Upper lobe of left lung (tissue), 6 donors: ENCODE results near the gene MYO9A. TPM values are rescaled to one million over a fixed set of nuclear protein-coding genes. Genes with fewer than 3 reads are reported as not detected.
"Not testable (repeated sequence)": the region's sequence is repeated elsewhere in the genome, so short reads cannot be mapped to it uniquely, and the experiment has no call there.

Experiments used
- ATAC-seq, 2 donors: fragments of 200-7000 bp; cut with Tn5 transposase; one replicate each; pipeline ENCODE4 v1.9.1; 2022; ENCODE audit warnings: mild to moderate bottlenecking in 2 of 2, moderate library complexity in 2 of 2; ENCODE audit not compliant: low FRiP score in 2 of 2
- DNase-seq, 2 donors: peaks; one replicate each; pipeline ENCODE4 v3.0.0-alpha.2; 2019 to 2020
- H3K27ac ChIP-seq, 4 donors: fragments of 200-600 bp; sonication (generic); one replicate each; pipeline ENCODE4 v1.5.1; 2016 to 2019
- H3K27me3 ChIP-seq, 4 donors: fragments of 200-600 bp; sonication (generic); one replicate each; pipeline ENCODE4 v1.5.1; 2017 to 2019
- H3K36me3 ChIP-seq, 4 donors: fragments of 200-600 bp; sonication (generic); one replicate each; pipeline ENCODE4 v1.5.1; 2016 to 2019
- H3K4me1 ChIP-seq, 4 donors: fragments of 200-600 bp; sonication (generic); one replicate each; pipeline ENCODE4 v1.5.1; 2018 to 2019
- H3K4me3 ChIP-seq, 4 donors: fragments of 200-600 bp; sonication (generic); one replicate each; pipeline ENCODE4 v1.5.1; 2017 to 2019; ENCODE audit warnings: mild to moderate bottlenecking in 2 of 4, moderate library complexity in 1 of 4
- H3K9me3 ChIP-seq, 4 donors: fragments of 200-600 bp; sonication (generic); one replicate each; pipeline ENCODE4 v1.5.1; 2018 to 2019
- CTCF ChIP-seq, 6 experiments: fragments of 450-650 bp in 4 of 6; fragments of 200-600 bp in 2 of 6; sonication (generic) in 2 of 6; IDR thresholded peaks; one replicate each; pipeline ENCODE4 v1.5.1; 2016 to 2019; ENCODE audit warnings: antibody characterized with exemption in 6 of 6
- EP300 ChIP-seq, 4 donors: sonication (generic); formaldehyde crosslinking; IDR thresholded peaks; one replicate each; pipeline ENCODE4 v1.5.1; 2017; ENCODE audit warnings: antibody characterized with exemption in 4 of 4, control low read depth in 2 of 4
- POLR2A ChIP-seq, 4 donors: fragments of 450-650 bp; IDR thresholded peaks; one replicate each; pipeline ENCODE4 v1.5.1; 2016 to 2017; ENCODE audit warnings: antibody characterized with exemption in 4 of 4, mild to moderate bottlenecking in 2 of 4
- POLR2AphosphoS5 ChIP-seq, 2 donors: sonication (generic); formaldehyde crosslinking; IDR thresholded peaks; one replicate each; pipeline ENCODE4 v1.5.1; 2017; ENCODE audit warnings: antibody characterized with exemption in 2 of 2
- WGBS, 2 donors: methylation state at CpG; one replicate each; pipeline ENCODE4 v1.1.5; 2017 to 2018; 5-methylcytosine and 5-hydroxymethylcytosine counted together
- total RNA-seq, 6 donors: library from RNA; depleted of rRNA in 4 of 6; stranded (reverse); fragments of >200 nt in 4 of 6; gene quantifications; one replicate each; pipeline versions ENCODE4 v1.1.0 to v1.2.1, GENCODE V29; 2016 to 2021
- donor health status: DM: no; HTN: no; CAD: no; lungs with moderate emphysema.
- donor health status: DM: no; HTN: yes; CAD: no; lungs with severe emphysema.

MYO9A gene
- total RNA-seq, 6 donors from 2014 or later, result 53.2 to 143 (median 76.5) TPM

GRCh38 chr15:72034351-72034750, 83.6 kb downstream of the MYO9A start:
- DNase-seq, result no peak
- TF ChIP-seq POLR2AphosphoS5 (IDR thresholded peaks at IDR 0.05) (no peak), CTCF (IDR thresholded peaks at IDR 0.05) (no peak), POLR2A (IDR thresholded peaks at IDR 0.05) (no peak)
- peaks cover 0 to 20% (median 0%) of the 10 kb centered on the region in 4 donors for H3K36me3 ChIP-seq
- no peak overlapping the region for H3K27ac ChIP-seq
- peaks cover 9 to 21% (median 15%) of the 10 kb centered on the region in 4 donors for H3K4me1 ChIP-seq
- no peaks in the 10 kb centered on the region for H3K27me3 ChIP-seq
- H3K4me3 ChIP-seq, result no peak overlapping the region
- peaks cover 0 to 3% (median 0%) of the 10 kb centered on the region in 4 donors for H3K9me3 ChIP-seq
- 84 to 87% methylated on average over 1 of the region's 1 CpG for WGBS, 2 donors
- ATAC-seq, result no peak

- peaks cover 9 to 21% (median 15%) of the 10 kb centered on the region in 4 donors for H3K4me1 ChIP-seq
- TF ChIP-seq POLR2AphosphoS5 (IDR thresholded peaks at IDR 0.05), result no peak
- TF ChIP-seq CTCF (IDR thresholded peaks at IDR 0.05), result no peak
- TF ChIP-seq EP300 (IDR thresholded peaks at IDR 0.05), result no peak
- TF ChIP-seq POLR2A (IDR thresholded peaks at IDR 0.05), result no peak
- WGBS, 2 donors, result 93 to 94% methylated on average over 7 of the region's 7 CpGs
- DNase-seq (no peak), ATAC-seq (no peak)
- no peaks in the 10 kb centered on the region for H3K27me3 ChIP-seq
- H3K4me3 ChIP-seq, result no peak overlapping the region
- no peak overlapping the region for H3K27ac ChIP-seq
- H3K36me3 ChIP-seq, result peaks cover 0 to 20% (median 0%) of the 10 kb centered on the region in 4 donors
- peaks cover 0 to 3% (median 0%) of the 10 kb centered on the region in 4 donors for H3K9me3 ChIP-seq
These were observed 84.2 kb downstream of the MYO9A start for GRCh38 chr15:72033711-72034110.

- Histone ChIP-seq H3K9me3 (peaks cover 0 to 3% (median 0%) of the 10 kb centered on the region in 4 donors), H3K27me3 (no peaks in the 10 kb centered on the region), H3K4me1 (peaks cover 9 to 21% (median 15%) of the 10 kb centered on the region in 4 donors), H3K36me3 (peaks cover 0 to 20% (median 0%) of the 10 kb centered on the region in 4 donors), H3K4me3 (no peak overlapping the region), H3K27ac (no peak overlapping the region)
- ATAC-seq, result no peak
- TF ChIP-seq EP300 (IDR thresholded peaks at IDR 0.05), result no peak
- TF ChIP-seq CTCF (IDR thresholded peaks at IDR 0.05), result no peak
- no peak for TF ChIP-seq POLR2AphosphoS5 (IDR thresholded peaks at IDR 0.05)
- no peak for TF ChIP-seq POLR2A (IDR thresholded peaks at IDR 0.05)
- no peak for DNase-seq
- 42 to 45% methylated on average over 3 of the region's 3 CpGs for WGBS, 2 donors
These were observed 84.7 kb downstream of the MYO9A start for GRCh38 chr15:72033285-72033684.

- no peaks in the 10 kb centered on the region for H3K4me1 ChIP-seq
- no peaks in the 10 kb centered on the region for H3K9me3 ChIP-seq
- ATAC-seq, result no peak
- H3K27ac ChIP-seq, result no peak overlapping the region
- no peak overlapping the region for H3K4me3 ChIP-seq
- H3K27me3 ChIP-seq, result no peaks in the 10 kb centered on the region
- H3K36me3 ChIP-seq, result peaks cover 0 to 34% (median 3%) of the 10 kb centered on the region in 4 donors
- WGBS, 2 donors, result 90 to 100% methylated on average over 2 of the region's 2 CpGs
- no peak for DNase-seq
- TF ChIP-seq EP300 (IDR thresholded peaks at IDR 0.05) (no peak), POLR2AphosphoS5 (IDR thresholded peaks at IDR 0.05) (no peak), CTCF (IDR thresholded peaks at IDR 0.05) (no peak), POLR2A (IDR thresholded peaks at IDR 0.05) (no peak)
These were observed 96.3 kb downstream of the MYO9A start for GRCh38 chr15:72021604-72022003.

DNA sequence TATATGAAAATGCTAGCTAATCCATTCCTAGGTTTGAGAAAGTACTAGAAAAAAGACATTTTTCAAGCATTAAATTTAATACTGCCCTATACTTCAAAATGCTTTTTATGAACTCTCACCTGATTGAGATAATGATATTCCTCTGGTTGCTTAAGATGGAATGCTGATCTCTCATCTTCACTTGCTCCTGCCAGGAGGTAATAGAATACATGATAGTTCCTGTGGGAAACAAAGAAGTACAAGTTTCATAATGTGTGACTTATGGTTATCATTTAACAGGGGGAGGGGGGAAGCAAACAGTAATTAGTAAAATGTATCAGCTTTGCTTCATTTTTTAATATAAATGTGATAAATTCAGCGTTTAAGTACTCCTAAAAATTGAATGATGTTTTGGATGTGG, 97.2 kb downstream of the MYO9A start:
- H3K27ac ChIP-seq, result no peak overlapping the region
- TF ChIP-seq POLR2AphosphoS5 (IDR thresholded peaks at IDR 0.05) (no peak), CTCF (IDR thresholded peaks at IDR 0.05) (no peak), EP300 (IDR thresholded peaks at IDR 0.05) (no peak), POLR2A (IDR thresholded peaks at IDR 0.05) (no peak)
- H3K4me3 ChIP-seq, result no peak overlapping the region
- ATAC-seq (no peak), DNase-seq (no peak)
- no peaks in the 10 kb centered on the region for H3K4me1 ChIP-seq
- 89 to 94% methylated on average over 1 of the region's 1 CpG for WGBS, 2 donors
- peaks cover 0 to 34% (median 3%) of the 10 kb centered on the region in 4 donors for H3K36me3 ChIP-seq
- H3K27me3 ChIP-seq, result no peaks in the 10 kb centered on the region
- H3K9me3 ChIP-seq, result no peaks in the 10 kb centered on the region

DNA sequence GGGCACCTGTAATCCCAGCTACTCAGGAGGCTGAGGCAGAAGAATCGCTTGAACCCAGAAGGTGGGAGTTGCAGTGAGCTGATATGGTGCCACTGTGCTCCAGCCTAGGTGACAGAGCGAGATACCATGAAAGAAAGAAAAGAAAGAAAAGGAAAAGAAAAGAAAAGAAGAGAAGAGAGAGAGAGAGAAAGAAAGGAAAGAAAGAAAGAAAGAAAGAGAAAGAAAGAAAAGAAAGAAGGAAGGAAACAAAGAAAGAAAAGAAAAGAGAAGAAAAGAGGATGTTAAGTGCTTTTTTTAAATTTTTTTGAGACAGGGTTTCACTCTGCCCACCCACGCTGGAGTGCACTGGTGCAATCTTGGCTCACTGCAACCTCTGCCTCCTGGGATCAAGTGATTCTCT, 103.4 kb downstream of the MYO9A start:
- H3K27ac ChIP-seq, H3K9me3 ChIP-seq, H3K4me1 ChIP-seq, H3K27me3 ChIP-seq, DNase-seq, ATAC-seq, H3K4me3 ChIP-seq: not testable (repeated sequence)
- peaks cover 0 to 12% (median 2%) of the 10 kb centered on the region in 4 donors for H3K36me3 ChIP-seq
- WGBS, 2 donors, result 96 to 97% methylated on average over 3 of the region's 3 CpGs
